HG03095 (cell line): ENCODE measurements around the gene KRTAP12-3.

Experiments used
- ATAC-seq: cut with Tn5 transposase; IDR thresholded peaks from one replicate; pipeline ENCODE4 v1.9.1; 2021; ENCODE audit warnings: moderate library complexity; ENCODE audit not compliant: unreplicated experiment

The KRTAP12-3 gene

DNA sequence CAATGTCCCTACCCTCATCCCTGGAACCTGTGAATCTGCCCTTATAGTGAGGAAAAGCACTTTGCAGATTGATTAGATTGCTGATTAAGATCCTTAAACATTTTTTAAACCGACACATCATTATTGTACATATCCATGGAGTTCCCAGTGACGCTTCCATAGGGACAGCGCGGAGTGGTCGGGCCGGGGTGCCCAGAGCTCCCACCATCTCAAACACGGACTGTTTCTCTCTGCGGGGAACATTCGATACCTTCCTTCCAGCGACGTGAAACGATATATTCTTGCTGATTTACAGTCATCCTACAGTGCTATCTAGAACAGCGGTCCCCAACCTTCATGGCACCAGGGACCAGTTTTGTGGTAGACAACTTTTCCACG lies 43.3 kb downstream of the KRTAP12-3 start:
- ATAC-seq: no peak

DNA sequence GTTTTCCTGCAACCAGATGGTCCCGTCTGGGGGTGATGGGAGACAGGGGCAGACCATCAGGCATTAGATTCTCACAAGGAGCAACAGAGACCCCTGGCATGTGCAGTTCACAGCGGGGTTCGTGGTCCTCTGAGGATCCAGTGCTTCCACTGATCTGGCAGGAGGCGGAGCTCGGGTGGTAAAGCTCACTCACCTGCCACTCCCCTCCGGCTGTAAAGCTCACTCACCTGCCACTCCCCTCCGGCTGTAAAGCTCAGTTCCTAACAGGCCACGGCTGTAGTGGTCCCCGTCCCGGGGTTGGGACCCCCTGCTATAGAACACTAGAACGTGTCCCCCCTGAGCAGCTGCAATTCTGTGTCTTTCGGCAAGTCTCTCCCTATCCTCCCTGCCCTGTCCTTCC lies 43.8 kb downstream of the KRTAP12-3 start:
- ATAC-seq: no peak

DNA sequence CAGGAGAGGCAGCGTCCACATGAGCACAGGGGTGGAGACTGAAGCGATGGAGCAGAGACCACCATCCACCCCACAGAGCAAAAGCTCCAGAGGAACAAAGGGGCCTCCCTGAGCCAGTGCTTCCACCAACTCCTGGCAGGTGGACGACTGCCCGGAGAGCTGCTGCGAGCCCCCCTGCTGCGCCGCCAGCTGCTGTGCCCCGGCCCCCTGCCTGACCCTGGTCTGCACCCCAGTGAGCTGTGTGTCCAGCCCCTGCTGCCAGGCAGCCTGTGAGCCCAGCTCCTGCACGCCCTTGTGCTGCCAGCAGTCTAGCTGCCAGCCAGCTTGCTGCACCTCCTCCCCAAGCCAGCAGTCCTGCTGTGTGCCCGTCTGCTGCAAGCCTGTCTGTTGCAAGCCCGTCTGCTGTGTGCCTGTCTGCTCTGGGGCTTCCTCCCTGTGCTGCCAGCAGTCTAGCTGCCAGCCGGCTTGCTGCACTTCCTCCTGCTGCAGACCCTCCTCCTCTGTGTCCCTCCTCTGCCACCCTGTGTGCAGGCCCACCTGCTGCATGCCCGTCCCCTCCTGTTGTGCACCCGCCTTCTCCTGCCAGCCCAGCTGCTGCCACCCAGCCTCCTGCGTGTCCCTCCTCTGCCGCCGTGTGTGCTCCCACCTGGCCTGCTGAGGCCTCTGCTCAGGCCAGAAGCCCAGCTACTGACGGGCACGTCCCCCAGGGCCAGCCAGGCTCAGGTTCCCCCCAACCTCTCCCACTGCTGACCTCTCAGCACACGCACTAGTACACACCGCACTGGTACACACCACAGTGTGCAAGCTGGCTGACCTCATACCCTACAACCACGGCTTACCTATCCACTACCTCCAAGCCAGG lies 44.6 kb downstream of the KRTAP12-3 start:
- no peak for ATAC-seq

DNA sequence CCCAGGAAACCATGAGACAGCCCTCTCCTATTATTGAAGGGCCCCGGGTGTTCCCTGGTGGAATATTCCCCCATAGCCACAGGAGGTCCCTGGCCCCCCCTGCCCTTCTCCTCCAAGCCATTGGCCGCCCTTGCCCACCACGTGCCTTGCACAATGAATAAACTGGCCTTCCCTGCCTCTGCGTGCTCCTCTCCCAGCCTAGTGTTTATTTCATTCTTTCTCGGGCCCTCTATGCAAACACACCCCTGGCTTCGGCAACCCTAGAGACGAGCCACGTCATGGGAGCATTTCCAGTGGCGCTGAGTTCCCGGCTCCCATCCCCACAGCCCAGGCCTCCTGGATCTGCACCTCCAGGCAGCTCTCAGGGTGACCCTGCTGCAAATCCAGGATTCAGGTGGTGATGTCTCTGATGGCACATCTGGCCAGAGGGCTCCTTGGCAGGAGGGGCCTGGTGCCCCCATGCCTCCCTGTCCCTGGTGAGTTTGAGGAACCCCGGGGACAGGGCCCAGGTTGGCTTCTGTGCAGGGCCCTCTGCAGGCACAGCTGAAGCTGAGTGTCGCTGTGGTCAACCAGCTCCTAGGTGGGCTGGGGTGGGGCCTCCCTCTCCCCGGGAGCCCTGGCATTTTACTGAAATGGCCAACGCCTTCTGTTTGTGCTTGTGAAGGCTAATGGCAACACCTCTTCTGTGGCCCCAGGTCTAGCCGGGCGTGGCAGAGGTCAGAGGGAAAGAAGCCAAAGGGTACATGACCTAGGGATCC lies 45.4 kb downstream of the KRTAP12-3 start:
- no peak for ATAC-seq

- ATAC-seq: no peak
Observed at GRCh38 chr21:44703731-44704635, 46.3 kb downstream of the KRTAP12-3 start.

DNA sequence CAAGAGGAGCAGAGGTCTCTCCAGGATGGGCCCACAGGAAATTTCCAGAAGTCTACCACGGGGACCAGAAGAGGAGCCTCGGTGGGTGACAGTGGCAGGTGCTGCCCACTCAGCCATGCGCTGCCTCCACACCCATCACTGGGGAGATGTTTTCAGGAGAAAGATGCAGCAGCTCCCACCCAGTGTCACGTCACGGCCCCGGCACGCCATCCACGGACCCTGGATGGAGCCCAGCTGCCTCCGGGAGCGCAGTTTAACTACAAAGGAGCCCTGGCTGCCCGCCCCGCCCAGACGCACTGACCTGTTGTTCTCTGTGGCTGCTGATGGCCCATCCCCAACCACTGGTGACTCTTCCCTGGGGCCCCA lies 46.9 kb downstream of the KRTAP12-3 start:
- no peak for ATAC-seq

- ATAC-seq: no peak
Observed at GRCh38 chr21:44706026-44706705, 48.4 kb downstream of the KRTAP12-3 start.

DNA sequence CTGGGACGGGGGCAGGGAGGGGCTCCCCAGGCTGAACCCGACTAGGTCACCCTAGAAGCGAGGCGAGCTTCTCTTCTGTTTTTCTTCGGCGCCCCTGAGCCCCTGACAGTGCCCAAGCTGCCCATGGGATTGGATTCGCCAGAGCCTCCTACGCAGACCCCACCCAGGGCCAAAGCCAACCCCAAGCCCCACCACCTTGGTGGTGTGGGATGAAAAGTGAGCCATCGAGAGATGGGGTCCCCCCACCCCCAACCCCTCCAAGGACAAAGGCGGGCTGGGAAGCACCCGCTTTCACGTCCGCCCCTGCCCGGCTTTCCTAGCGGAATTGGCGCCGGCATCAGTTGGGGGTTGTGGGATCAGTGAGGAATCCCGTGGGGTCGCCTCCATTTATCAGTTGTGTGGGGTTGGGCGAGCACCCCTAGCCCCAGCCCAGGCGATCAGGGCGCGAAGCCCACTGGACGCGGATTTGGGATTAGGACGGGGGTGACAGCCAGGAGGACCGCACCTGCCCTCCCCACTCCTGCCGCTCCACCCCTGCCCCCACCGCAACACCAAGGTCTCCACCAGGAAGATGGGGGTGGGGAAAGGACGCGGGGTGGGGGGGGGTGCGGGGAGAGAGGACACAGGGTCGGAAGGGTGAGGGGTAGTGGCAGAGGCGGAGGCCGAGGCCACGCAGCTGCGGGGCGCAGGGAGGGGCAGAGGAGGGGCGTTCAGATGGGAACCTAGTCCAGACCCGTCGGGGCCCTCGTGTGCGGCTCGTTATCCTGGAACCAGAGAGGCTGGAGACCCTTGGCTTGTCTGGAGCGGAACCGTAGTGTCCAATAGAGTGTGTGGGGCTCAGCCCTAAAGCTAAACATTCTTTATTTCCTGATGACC lies 49.2 kb downstream of the KRTAP12-3 start:
- ATAC-seq: no peak
